HFFc6 (cell line): ENCODE results near the gene CYP4F2. TPM values are rescaled to one million over a fixed set of nuclear protein-coding genes. Genes with fewer than 3 reads are reported as not detected.
"Not testable (repeated sequence)": the region's sequence is repeated elsewhere in the genome, so short reads cannot be mapped to it uniquely, and the experiment has no call there.

Experiments used
- DNase-seq: peaks from one replicate; pipeline ENCODE4 v3.0.0-alpha.2; 2018
- H3K27ac Mint-ChIP-seq: 2 replicates; pipeline ENCODE4 v1.8.0; 2020; ENCODE audit warnings: mild to moderate bottlenecking, mixed read lengths
- H3K27me3 Mint-ChIP-seq: 2 replicates; pipeline ENCODE4 v1.8.0; 2021; ENCODE audit warnings: mild to moderate bottlenecking, moderate library complexity, mixed read lengths; ENCODE audit not compliant: insufficient read depth
- H3K36me3 Mint-ChIP-seq: 2 replicates; pipeline ENCODE4 v1.8.0; 2021; ENCODE audit warnings: low read depth, mixed read lengths
- H3K4me1 Mint-ChIP-seq: 2 replicates; pipeline ENCODE4 v1.8.0; 2020; ENCODE audit warnings: low read depth, mixed read lengths
- H3K4me3 Mint-ChIP-seq: 2 replicates; pipeline ENCODE4 v1.8.0; 2020; ENCODE audit warnings: mild to moderate bottlenecking, moderate library complexity, mixed read lengths
- H3K9me3 Mint-ChIP-seq: 2 replicates; pipeline ENCODE4 v1.8.0; 2020; ENCODE audit warnings: mild to moderate bottlenecking, mixed read lengths
- total RNA-seq, 6 experiments: library from RNA; stranded (reverse); fragmentation: NEBNext Ultra II Directional; extraction: Animal tissue kit (Norgen Biotek cat#: 25700); gene quantifications; 2 replicates in 1 of 6; 3 replicates in 5 of 6; pipeline ENCODE4 v1.2.3, GENCODE V29; 2021
- TF ChIP-seq, protein P1 (sequence below): fragments of 200-600 bp; sonication (generic); IDR thresholded peaks from 2 replicates; pipeline ENCODE4 v1.5.0; 2021; ENCODE audit warnings: antibody characterized with exemption, mild to moderate bottlenecking

Gene CYP4F2
- total RNA-seq, 6 experiments from 2014 or later, result not detected

DNA sequence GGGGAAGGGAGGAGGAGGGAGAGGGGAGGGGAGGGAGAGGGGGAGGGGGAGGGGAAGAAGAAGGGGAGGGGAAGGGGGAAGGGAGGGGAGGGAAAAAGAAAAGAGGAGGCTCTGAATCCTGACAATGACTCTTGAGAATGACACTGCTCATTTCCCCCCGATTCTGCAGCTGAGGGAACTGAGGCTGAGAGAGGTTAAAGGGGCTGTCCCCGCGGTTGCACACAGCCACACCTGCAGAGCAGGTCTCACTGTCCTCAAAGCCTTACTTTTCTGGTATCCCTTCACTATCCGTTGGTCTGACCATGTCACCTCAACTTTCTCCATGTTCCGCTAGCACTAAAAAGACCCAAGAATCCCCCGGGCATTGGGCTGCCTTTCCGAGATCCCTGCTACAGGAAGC is 35.4 kb downstream of the CYP4F2 start:
- H3K9me3 Mint-ChIP-seq, result peaks cover 10% of the 10 kb centered on the region; the same call in 1 of the 2 replicates
- H3K36me3 Mint-ChIP-seq, result no peaks in the 10 kb centered on the region
- no peaks in the 10 kb centered on the region for H3K4me1 Mint-ChIP-seq
- H3K4me3 Mint-ChIP-seq, result no peak overlapping the region
- no peak overlapping the region for H3K27ac Mint-ChIP-seq
- H3K27me3 Mint-ChIP-seq, result peaks cover 2% of the 10 kb centered on the region
- no peak for DNase-seq
- TF ChIP-seq, protein P1, sequence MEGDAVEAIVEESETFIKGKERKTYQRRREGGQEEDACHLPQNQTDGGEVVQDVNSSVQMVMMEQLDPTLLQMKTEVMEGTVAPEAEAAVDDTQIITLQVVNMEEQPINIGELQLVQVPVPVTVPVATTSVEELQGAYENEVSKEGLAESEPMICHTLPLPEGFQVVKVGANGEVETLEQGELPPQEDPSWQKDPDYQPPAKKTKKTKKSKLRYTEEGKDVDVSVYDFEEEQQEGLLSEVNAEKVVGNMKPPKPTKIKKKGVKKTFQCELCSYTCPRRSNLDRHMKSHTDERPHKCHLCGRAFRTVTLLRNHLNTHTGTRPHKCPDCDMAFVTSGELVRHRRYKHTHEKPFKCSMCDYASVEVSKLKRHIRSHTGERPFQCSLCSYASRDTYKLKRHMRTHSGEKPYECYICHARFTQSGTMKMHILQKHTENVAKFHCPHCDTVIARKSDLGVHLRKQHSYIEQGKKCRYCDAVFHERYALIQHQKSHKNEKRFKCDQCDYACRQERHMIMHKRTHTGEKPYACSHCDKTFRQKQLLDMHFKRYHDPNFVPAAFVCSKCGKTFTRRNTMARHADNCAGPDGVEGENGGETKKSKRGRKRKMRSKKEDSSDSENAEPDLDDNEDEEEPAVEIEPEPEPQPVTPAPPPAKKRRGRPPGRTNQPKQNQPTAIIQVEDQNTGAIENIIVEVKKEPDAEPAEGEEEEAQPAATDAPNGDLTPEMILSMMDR, result no peak

DNA sequence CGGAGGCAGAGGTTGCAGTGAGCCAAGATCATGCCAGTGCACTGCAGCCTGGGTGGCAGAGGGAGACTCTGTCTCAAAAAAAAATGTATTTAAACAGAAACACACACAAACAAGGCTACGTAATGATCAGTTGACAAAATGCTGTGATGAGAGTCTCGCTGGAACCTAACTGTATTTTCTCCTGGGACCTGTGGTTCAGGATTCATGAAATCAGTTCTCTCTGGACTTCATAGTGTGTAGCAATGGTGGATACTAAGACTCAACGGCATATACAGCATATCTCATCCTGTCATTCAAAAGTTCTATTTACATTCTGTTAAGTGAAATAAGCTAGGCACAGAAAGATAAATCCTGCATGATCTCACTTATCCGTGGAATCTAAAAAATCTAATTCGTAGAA is 37.4 kb downstream of the CYP4F2 start:
- H3K27ac Mint-ChIP-seq, result no peak overlapping the region
- no peaks in the 10 kb centered on the region for H3K36me3 Mint-ChIP-seq
- peaks cover 11% of the 10 kb centered on the region; the same call in 1 of the 2 replicates for H3K9me3 Mint-ChIP-seq
- no peaks in the 10 kb centered on the region for H3K4me1 Mint-ChIP-seq
- H3K4me3 Mint-ChIP-seq, result no peak overlapping the region
- H3K27me3 Mint-ChIP-seq, result peaks cover 2% of the 10 kb centered on the region
- DNase-seq, result no peak
- TF ChIP-seq, protein P1, result no peak

DNA sequence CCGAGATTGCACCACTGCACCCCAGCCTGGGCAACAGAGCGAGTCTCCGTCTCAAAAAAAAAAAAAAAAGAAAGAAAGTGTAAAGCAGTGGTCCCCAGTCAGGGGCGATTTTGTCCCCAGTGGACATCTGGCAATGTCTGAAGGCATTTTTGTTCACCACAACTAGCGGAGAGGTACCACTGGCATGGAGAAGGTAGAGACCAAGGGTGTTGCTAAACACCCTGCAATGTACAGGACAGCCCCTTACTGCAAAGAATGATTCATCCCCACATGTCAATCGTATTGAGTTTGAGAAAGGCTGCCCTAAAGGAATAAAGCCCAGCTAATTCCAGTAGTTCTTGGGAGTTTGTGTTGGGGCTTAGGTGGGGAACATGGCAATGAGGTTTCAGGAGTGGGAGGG is 38.7 kb downstream of the CYP4F2 start:
- no peak for DNase-seq
- Mint-ChIP-seq H3K9me3 (peaks cover 4% of the 10 kb centered on the region; the same call in 1 of the 2 replicates), H3K27me3 (peaks cover 2% of the 10 kb centered on the region), H3K27ac (no peak overlapping the region), H3K4me1 (no peaks in the 10 kb centered on the region), H3K4me3 (no peak overlapping the region), H3K36me3 (no peaks in the 10 kb centered on the region)
- TF ChIP-seq, protein P1, result no peak

DNA sequence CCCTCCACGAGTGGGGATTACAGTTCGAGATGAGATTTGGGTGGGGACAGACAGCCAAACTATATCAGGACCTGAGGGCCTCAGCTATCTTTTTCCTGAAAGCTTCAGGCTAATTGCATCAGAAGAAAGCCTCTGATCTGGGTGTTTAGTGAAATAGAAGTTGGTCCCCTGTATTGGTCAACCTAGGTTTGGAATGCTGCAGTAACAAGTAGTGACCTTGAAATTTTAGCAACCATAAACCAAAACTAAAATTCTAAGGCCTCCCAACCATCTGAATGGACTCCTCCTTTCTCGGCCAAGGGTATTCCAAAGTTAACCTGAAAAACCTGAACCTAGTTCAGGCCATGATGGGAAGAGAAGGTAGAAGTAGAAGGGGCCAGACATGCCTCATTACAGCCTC is 47.5 kb downstream of the CYP4F2 start:
- TF ChIP-seq, protein P1, result no peak
- no peaks in the 10 kb centered on the region for H3K4me1 Mint-ChIP-seq
- peaks cover 15% of the 10 kb centered on the region; the same call in 1 of the 2 replicates for H3K9me3 Mint-ChIP-seq

DNA sequence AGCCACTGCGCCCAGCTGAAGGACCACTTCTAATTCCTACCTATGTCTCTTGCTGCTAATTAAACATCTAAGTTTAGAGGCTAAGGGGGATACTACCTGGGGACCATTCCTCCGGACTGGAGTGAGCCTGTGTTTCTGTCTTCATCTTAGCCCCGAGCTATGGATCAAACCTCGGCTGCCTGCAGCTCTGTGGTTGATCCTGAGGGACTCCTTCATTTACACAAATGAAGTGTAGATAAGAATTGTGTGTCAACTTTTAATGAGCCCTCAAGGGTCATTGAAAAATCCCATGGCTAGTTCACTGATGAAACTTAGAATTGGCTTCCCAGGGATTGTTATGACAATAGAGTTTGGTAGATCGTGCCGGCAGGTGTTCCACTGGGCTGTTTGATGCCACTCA is 51.0 kb downstream of the CYP4F2 start:
- TF ChIP-seq, protein P1, result no peak
- DNase-seq, result no peak
- no peaks in the 10 kb centered on the region for H3K36me3 Mint-ChIP-seq
- peaks cover 8% of the 10 kb centered on the region for H3K27me3 Mint-ChIP-seq
- H3K4me1 Mint-ChIP-seq, result no peaks in the 10 kb centered on the region
- no peak overlapping the region for H3K4me3 Mint-ChIP-seq
- peaks cover 7% of the 10 kb centered on the region; the same call in 1 of the 2 replicates for H3K9me3 Mint-ChIP-seq
- no peak overlapping the region for H3K27ac Mint-ChIP-seq

More for the DNA sequence above, 47.5 kb downstream of the CYP4F2 start:
- Mint-ChIP-seq H3K27ac (no peak overlapping the region), H3K27me3 (peaks cover 6% of the 10 kb centered on the region), H3K36me3 (no peaks in the 10 kb centered on the region), H3K4me3 (no peak overlapping the region)
- no peak for DNase-seq

DNA sequence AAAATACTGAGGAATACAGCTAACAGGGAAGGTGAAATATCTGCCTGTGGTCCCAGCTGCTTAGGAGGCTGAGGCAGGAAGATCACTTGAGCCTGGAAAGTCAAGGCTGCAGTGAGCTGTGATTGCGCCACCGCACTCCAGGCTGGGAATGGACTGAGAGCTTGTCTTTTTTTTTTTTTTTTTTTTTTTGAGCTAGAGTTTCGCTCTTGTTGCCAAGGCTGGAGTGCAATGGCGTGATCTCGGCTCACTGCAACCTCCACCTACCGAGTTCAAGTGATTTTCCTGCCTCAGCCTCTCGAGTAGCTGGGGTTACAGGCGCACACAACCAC is 54.0 kb downstream of the CYP4F2 start:
- not testable (repeated sequence) for H3K4me1 Mint-ChIP-seq, DNase-seq, H3K27me3 Mint-ChIP-seq, H3K36me3 Mint-ChIP-seq, H3K27ac Mint-ChIP-seq, H3K9me3 Mint-ChIP-seq, H3K4me3 Mint-ChIP-seq
